ENCODE results near the gene CTCFL. TPM values are rescaled to one million over a fixed set of nuclear protein-coding genes. Genes with fewer than 3 reads are reported as not detected.

The CTCFL gene
- not detected in 2 replicates for total RNA-seq

GRCh38 chr20:57524511-57525176 lies at the start of gene CTCFL:
Gene CTCFL (minus strand): TSS chr20:57525140. CDS start chr20:57524205, 935 bp downstream.

GRCh38 chr20:57560554-57561355 lies 35.8 kb upstream of the CTCFL start, which contains the start of gene PCK1:
Gene PCK1 (plus strand): TSS chr20:57561110. CDS start chr20:57561412, 302 bp downstream.

Other genes starting within 250 kb of the CTCFL start
- not detected in 2 replicates for gene SPO11, start 195.3 kb downstream of the CTCFL start, total RNA-seq
- 23.4 and 32.1 TPM in 2 replicates for gene RAE1, start 173.9 kb downstream of the CTCFL start, total RNA-seq
- 3.8 and 4.1 TPM in 2 replicates for gene RBM38, start 133.7 kb downstream of the CTCFL start, total RNA-seq
- gene PCK1, start 36.0 kb upstream of the CTCFL start, total RNA-seq = under 0.01 TPM in 1 of 2 replicates, not detected in the other
- not detected in 2 replicates for gene ZBP1, start 95.3 kb upstream of the CTCFL start, total RNA-seq
- 6.3 and 15.2 TPM in 2 replicates for gene PMEPA1, start 184.9 kb upstream of the CTCFL start, total RNA-seq

Data from articular chondrocyte of knee joint (primary cell).